SK-N-SH (cell line): ENCODE results near the gene SYNJ2. TPM values are rescaled to one million over a fixed set of nuclear protein-coding genes. Genes with fewer than 3 reads are reported as not detected.

Source experiments
- CTCF ChIA-PET: fragments of 300-600, 350-600 bp; formaldehyde crosslinking; extraction: SDS; loops from one replicate; lab custom pipeline; 2021; lab: Yijun Ruan, JAX
- POLR2A ChIA-PET: fragments of 350-600 bp; sonication (Branson Sonifier 250); formaldehyde crosslinking; extraction: SDS; loops from one replicate; lab custom pipeline; 2020; ENCODE audit warnings: antibody characterized with exemption, inconsistent platforms; lab: Yijun Ruan, JAX
- DNase-seq: peaks from one replicate; pipeline ENCODE4 v3.0.0; 2012
- H2AFZ ChIP-seq: fragments of 200-600 bp; sonication (generic); 2 replicates; pipeline ENCODE4 v1.8.1; 2016; ENCODE audit warnings: antibody characterized with exemption, mild to moderate bottlenecking, low read depth
- H3F3A ChIP-seq: fragments of 200-600 bp; sonication (generic); replicated peaks from 2 replicates; pipeline ENCODE3; 2016; ENCODE audit warnings: antibody characterized with exemption, mild to moderate bottlenecking; ENCODE audit not compliant: insufficient read depth
- H3K27ac ChIP-seq, 2 experiments: fragments of 200-500 bp in 1 of 2; fragments of 200-600 bp in 1 of 2; sonication (Bioruptor generic) in 1 of 2; sonication (generic), shearing (Covaris generic) in 1 of 2; 2 replicates each; pipeline versions ENCODE4 v1.5.1 to v1.6.1; 2014 to 2016; ENCODE audit warnings: low read depth in 2 of 2, inconsistent platforms in 1 of 2, low read length in 1 of 2, mild to moderate bottlenecking in 1 of 2, mixed read lengths in 1 of 2
- H3K27me3 ChIP-seq: fragments of 200-600 bp; sonication (generic), shearing (Covaris generic); 2 replicates; pipeline ENCODE4 v1.6.1; 2016; ENCODE audit warnings: mixed run types; ENCODE audit not compliant: insufficient read depth
- H3K36me3 ChIP-seq, 2 experiments: fragments of 200-500 bp in 1 of 2; fragments of 200-600 bp in 1 of 2; sonication (Bioruptor generic) in 1 of 2; sonication (generic) in 1 of 2; replicated peaks in 1 of 2; 2 replicates each; pipeline versions ENCODE3 to v1.5.1; 2014 to 2016; ENCODE audit warnings: low read length in 1 of 2, mild to moderate bottlenecking in 1 of 2; ENCODE audit not compliant: insufficient read depth in 2 of 2, control insufficient read depth in 1 of 2
- H3K4me1 ChIP-seq, 2 experiments: fragments of 200-500 bp in 1 of 2; fragments of 200-600 bp in 1 of 2; sonication (Bioruptor generic) in 1 of 2; sonication (generic), shearing (Covaris generic) in 1 of 2; 2 replicates each; pipeline versions ENCODE4 v1.5.1 to v1.6.1; 2014 to 2016; ENCODE audit warnings: low read depth in 1 of 2, low read length in 1 of 2, mixed run types in 1 of 2; ENCODE audit not compliant: insufficient read depth in 2 of 2, control insufficient read depth in 1 of 2
- H3K4me2 ChIP-seq: fragments of 200-600 bp; sonication (generic), shearing (Covaris generic); 2 replicates; pipeline ENCODE4 v1.6.1; 2017; ENCODE audit warnings: mixed run types
- H3K4me3 ChIP-seq, 2 experiments: fragments of 200-500 bp in 1 of 2; fragments of 200-600 bp in 1 of 2; sonication (Bioruptor generic) in 1 of 2; sonication (generic), shearing (Covaris generic) in 1 of 2; 2 replicates each; pipeline versions ENCODE4 v1.5.1 to v1.8.1; 2014 to 2016; ENCODE audit warnings: low read depth in 2 of 2, inconsistent platforms in 1 of 2, low read length in 1 of 2, mild to moderate bottlenecking in 1 of 2, mixed read lengths in 1 of 2, moderate library complexity in 1 of 2
- H3K79me2 ChIP-seq: fragments of 200-600 bp; sonication (generic); 2 replicates; pipeline ENCODE4 v1.8.1; 2017; ENCODE audit warnings: mild to moderate bottlenecking; ENCODE audit not compliant: insufficient read depth
- H3K9ac ChIP-seq: fragments of 200-600 bp; sonication (generic); 2 replicates; pipeline ENCODE4 v1.6.1; 2017; ENCODE audit warnings: mixed run types
- H3K9me2 ChIP-seq: fragments of 200-600 bp; sonication (generic); 2 replicates; pipeline ENCODE4 v1.6.1; 2017; ENCODE audit warnings: mixed run types
- H3K9me3 ChIP-seq: fragments of 200-600 bp; sonication (generic); 2 replicates; pipeline ENCODE4 v1.6.1; 2017; ENCODE audit warnings: mixed run types, mild to moderate bottlenecking, moderate library complexity
- H4K20me1 ChIP-seq: fragments of 200-600 bp; sonication (generic); 2 replicates; pipeline ENCODE4 v1.6.1; 2017; ENCODE audit warnings: mild to moderate bottlenecking, mixed run types; ENCODE audit not compliant: insufficient read depth
- CTCF ChIP-seq: fragments of 200-600 bp; sonication (generic); IDR thresholded peaks from 2 replicates; pipeline ENCODE4 v1.6.1; 2017; ENCODE audit warnings: antibody characterized with exemption, mild to moderate bottlenecking, moderate library complexity
- ELF1 ChIP-seq: IDR thresholded peaks from 2 replicates; pipeline ENCODE4 v1.4.0; 2012
- EP300 ChIP-seq, 2 experiments: IDR thresholded peaks; 2 replicates each; pipeline versions ENCODE4 v1.4.0 to v1.6.1; 2012; ENCODE audit warnings: borderline replicate concordance in 1 of 2, low read depth in 1 of 2, low read length in 1 of 2
- EZH2phosphoT487 ChIP-seq: fragments of 200-600 bp; sonication (generic); IDR thresholded peaks from 2 replicates; pipeline ENCODE4 v1.6.1; 2017; ENCODE audit warnings: low read depth, mixed run types, mild to moderate bottlenecking, antibody characterized with exemption, moderate library complexity, borderline replicate concordance
- FOSL2 ChIP-seq: IDR thresholded peaks from 2 replicates; pipeline ENCODE4 v1.4.0; 2012; ENCODE audit warnings: low read depth, mild to moderate bottlenecking, moderate library complexity, borderline replicate concordance
- GABPA ChIP-seq: IDR thresholded peaks from 2 replicates; pipeline ENCODE4 v1.4.0; 2012; ENCODE audit warnings: low read depth, mild to moderate bottlenecking
- JUND ChIP-seq: IDR thresholded peaks from 2 replicates; pipeline ENCODE4 v1.4.0; 2012
- MAX ChIP-seq: IDR thresholded peaks from 2 replicates; pipeline ENCODE4 v1.4.0; 2012; ENCODE audit warnings: low read depth
- MEF2A ChIP-seq: IDR thresholded peaks from 2 replicates; pipeline ENCODE4 v1.4.0; 2012; ENCODE audit warnings: low read depth, borderline replicate concordance
- MXI1 ChIP-seq: IDR thresholded peaks from 2 replicates; pipeline ENCODE4 v1.6.1; 2012; ENCODE audit warnings: mild to moderate bottlenecking, low read depth, low read length, improper control_type of control experiment
- NFIC ChIP-seq: IDR thresholded peaks from 2 replicates; pipeline ENCODE4 v1.4.0; 2012; ENCODE audit warnings: borderline replicate concordance
- POLR2AphosphoS5 ChIP-seq: IDR thresholded peaks from 2 replicates; pipeline ENCODE4 v1.6.1; 2012; ENCODE audit warnings: low read depth, low read length
- RAD21 ChIP-seq: IDR thresholded peaks from 2 replicates; pipeline ENCODE4 v1.6.1; 2012; ENCODE audit warnings: mild to moderate bottlenecking, low read length
- RFX5 ChIP-seq: IDR thresholded peaks from 2 replicates; pipeline ENCODE4 v1.6.1; 2012; ENCODE audit warnings: mild to moderate bottlenecking, improper control_type of control experiment, low read length
- RXRA ChIP-seq: IDR thresholded peaks from 2 replicates; pipeline ENCODE4 v1.4.0; 2012; ENCODE audit warnings: low read depth, mild to moderate bottlenecking, borderline replicate concordance
- TAF1 ChIP-seq: IDR thresholded peaks from 2 replicates; pipeline ENCODE4 v1.6.1; 2012; ENCODE audit warnings: low read depth, mild to moderate bottlenecking, low read length, moderate library complexity, borderline replicate concordance
- TEAD4 ChIP-seq: IDR thresholded peaks from 2 replicates; pipeline ENCODE4 v1.4.0; 2012; ENCODE audit warnings: mild to moderate bottlenecking, borderline replicate concordance; ENCODE audit not compliant: insufficient read depth
- ZBTB33 ChIP-seq: IDR thresholded peaks from 2 replicates; pipeline ENCODE4 v1.4.0; 2012; ENCODE audit warnings: low read depth, borderline replicate concordance
- WGBS: methylation state at CpG from one replicate; pipeline ENCODE4 v1.1.6; 2017; ENCODE audit warnings: low lambda C conversion rate; 5-methylcytosine and 5-hydroxymethylcytosine counted together
- polyA plus RNA-seq, 3 experiments: library from polyadenylated mRNA; depleted of rRNA; stranded (reverse); fragments of >200 nt; gene quantifications; 2 replicates each; pipeline ENCODE4 v1.2.3, GENCODE V29; 2012

SYNJ2 gene
- polyA plus RNA-seq, 1 of the 3 experiments (the other 2 are of a cell fraction): 40.0 TPM

- Histone ChIP-seq H3K4me3 (no peak overlapping the region), H3K4me1 (peaks cover 39 to 44% of the 10 kb centered on the region in 2 experiments), H3K9ac (peak overlapping the region; percentile 65; the same call in 1 of the 2 replicates), H3K4me2 (no peak overlapping the region), H3K9me2 (no peaks in the 10 kb centered on the region), H3K27ac (peak overlapping the region; percentile 90 to 99), H3F3A (peaks cover 40% of the 10 kb centered on the region), H3K27me3 (no peaks in the 10 kb centered on the region), H3K9me3 (no peaks in the 10 kb centered on the region), H3K36me3 (peaks cover 6 to 48% of the 10 kb centered on the region in 2 experiments), H4K20me1 (no peaks in the 10 kb centered on the region), H3K79me2 (peaks cover 68% of the 10 kb centered on the region), H2AFZ (no peak overlapping the region)
- DNase-seq: no peak
- POLR2A ChIA-PET: interaction anchor here (0.7 to 1.2 kb wide), 2 partner anchors 8 to 15 kb away, joined by 3 read pairs; no protein-coding TSS in a partner anchor
- CTCF ChIA-PET: interaction anchor here (0.9 to 2.8 kb wide), 6 partner anchors 11 to 286 kb away, joined by 3 to 20 read pairs (median 6); no protein-coding TSS in a partner anchor
- WGBS: 96% methylated on average over 17 of the region's 20 CpGs
- TF ChIP-seq POLR2AphosphoS5: no peak
- no peak for TF ChIP-seq NFIC
- TF ChIP-seq ZBTB33: no peak
- TF ChIP-seq RAD21: no peak
- no peak for TF ChIP-seq GABPA
- no peak for TF ChIP-seq CTCF
- TF ChIP-seq TAF1: no peak
- no peak for TF ChIP-seq MEF2A
- no peak for TF ChIP-seq ELF1
- no peak for TF ChIP-seq MAX
- TF ChIP-seq RFX5: no peak
- TF ChIP-seq EP300 (IDR thresholded peaks at IDR 0.05; ENCODE audit: borderline replicate concordance in 1 of 2, low read depth in 1 of 2, low read length in 1 of 2): no peak
- TF ChIP-seq EZH2phosphoT487: no peak
- no peak for TF ChIP-seq FOSL2
- no peak for TF ChIP-seq TEAD4
- no peak for TF ChIP-seq RXRA
- TF ChIP-seq MXI1: no peak
- TF ChIP-seq JUND: no peak
Observed at GRCh38 chr6:158043008-158043407, 61.3 kb downstream of the SYNJ2 start.
